Activated CD4-positive, alpha-beta T cell treated with anti-CD3 and anti-CD28 coated beads for 48 hours (primary cell): Measurements from ENCODE around the gene TTLL1.

Experiments used
- DNase-seq: peaks from one replicate; pipeline ENCODE4 v3.0.0-alpha.2; 2020

Gene TTLL1

DNA sequence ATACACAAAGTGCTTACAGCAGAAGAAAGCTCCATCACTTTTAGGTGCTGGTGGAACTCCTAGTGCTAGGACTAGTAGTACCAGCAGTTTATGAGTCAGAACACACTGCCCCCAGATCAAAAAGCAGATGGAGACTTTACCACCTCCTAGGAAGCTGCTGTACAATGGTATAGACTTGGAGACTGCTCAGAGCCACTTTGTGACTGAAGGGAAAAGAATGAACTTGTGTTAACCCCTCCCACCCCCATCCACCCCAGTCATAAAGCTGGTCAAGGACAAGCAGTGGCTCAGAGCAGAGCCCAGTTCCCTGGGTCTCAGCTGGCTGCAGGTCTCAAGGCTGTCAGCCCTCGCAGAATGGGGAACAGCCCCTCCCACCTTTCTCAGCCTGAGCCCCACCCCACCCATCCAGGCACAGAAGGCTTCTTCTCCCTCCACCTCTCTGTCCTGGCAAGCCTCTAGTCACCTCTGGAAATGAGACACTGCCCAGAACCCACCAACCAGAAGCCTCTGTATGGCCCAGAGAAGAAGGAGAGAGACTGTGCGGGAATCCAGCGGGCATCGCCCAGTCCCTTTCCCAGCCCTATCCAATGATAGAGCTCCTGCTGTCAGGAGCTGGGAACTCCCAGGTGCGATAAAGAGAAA is 98.1 kb downstream of the TTLL1 start:
- DNase-seq, result no peak

DNA sequence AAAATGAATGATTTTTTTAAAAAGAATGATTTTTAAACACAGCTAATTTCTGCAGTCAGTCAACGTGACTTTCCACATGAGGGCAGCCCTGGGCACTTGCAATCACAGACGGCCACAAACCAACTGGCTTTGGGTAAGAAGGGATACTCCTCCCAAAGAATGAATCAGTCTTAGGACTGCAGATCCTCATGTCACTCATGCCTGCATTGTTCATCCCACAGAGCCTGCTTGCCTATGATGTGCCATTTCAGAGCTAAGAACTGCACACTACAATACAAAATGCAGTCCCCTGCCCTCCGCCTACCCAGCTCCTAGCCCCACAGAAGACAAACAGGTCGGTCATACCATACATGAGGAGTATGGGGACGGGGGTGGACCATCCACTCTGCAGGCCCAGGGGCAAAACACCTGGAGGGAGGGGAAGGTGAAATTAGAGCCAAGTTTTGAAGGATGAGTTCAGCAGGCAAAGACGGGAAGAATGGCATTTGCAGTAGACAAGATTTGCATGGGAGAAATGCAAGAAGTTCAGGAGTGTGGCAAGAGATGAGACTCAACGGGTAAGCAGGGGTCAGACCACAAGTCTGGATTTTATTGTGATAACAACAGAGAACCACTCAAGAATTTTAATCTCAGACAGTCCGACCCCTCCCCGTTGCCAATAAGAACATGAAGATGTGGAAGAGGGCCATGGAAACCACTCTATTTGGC is 98.9 kb downstream of the TTLL1 start:
- DNase-seq, result no peak
